Measurements from ENCODE around the gene CORIN.

The CORIN gene

GRCh38 chr4:47668810-47669408, 169.0 kb downstream of the CORIN start:
- peak; percentile 13 for DNase-seq
- TF ChIP-seq CTCF (IDR thresholded peaks at IDR 0.05): peak; percentile 65
- no peaks in the 10 kb centered on the region for H3K4me1 Mint-ChIP-seq
- H3K36me3 Mint-ChIP-seq (ENCODE audit: low read depth): no peaks in the 10 kb centered on the region
- H3K27ac Mint-ChIP-seq: no peak overlapping the region
- no peaks in the 10 kb centered on the region for H3K9me3 Mint-ChIP-seq
- peaks cover 4% of the 10 kb centered on the region for H3K27me3 Mint-ChIP-seq (ENCODE audit: low read depth, poor library complexity)
- no peak overlapping the region for H3K4me3 Mint-ChIP-seq

GRCh38 chr4:47668256-47668655, 169.6 kb downstream of the CORIN start:
- TF ChIP-seq CTCF (IDR thresholded peaks at IDR 0.05): no peak
- H3K36me3 Mint-ChIP-seq (ENCODE audit: low read depth): no peaks in the 10 kb centered on the region
- no peaks in the 10 kb centered on the region for H3K4me1 Mint-ChIP-seq
- H3K27ac Mint-ChIP-seq: no peak overlapping the region
- H3K4me3 Mint-ChIP-seq: no peak overlapping the region
- H3K9me3 Mint-ChIP-seq: no peaks in the 10 kb centered on the region
- DNase-seq: no peak
- peaks cover 4% of the 10 kb centered on the region for H3K27me3 Mint-ChIP-seq (ENCODE audit: low read depth, poor library complexity)

- no peak overlapping the region for H3K27ac Mint-ChIP-seq
- no peak for TF ChIP-seq CTCF (IDR thresholded peaks at IDR 0.05)
- no peaks in the 10 kb centered on the region for H3K36me3 Mint-ChIP-seq (ENCODE audit: low read depth)
- no peaks in the 10 kb centered on the region for H3K4me1 Mint-ChIP-seq
- H3K27me3 Mint-ChIP-seq (ENCODE audit: low read depth, poor library complexity): peaks cover 4% of the 10 kb centered on the region
- DNase-seq: no peak
- no peak overlapping the region for H3K4me3 Mint-ChIP-seq
- H3K9me3 Mint-ChIP-seq: no peaks in the 10 kb centered on the region
These were observed 170.3 kb downstream of the CORIN start for GRCh38 chr4:47667552-47667951.

GRCh38 chr4:47664051-47664826, 173.6 kb downstream of the CORIN start:
- Mint-ChIP-seq H3K27me3 (ENCODE audit: low read depth, poor library complexity) (peaks cover 4% of the 10 kb centered on the region), H3K9me3 (peaks cover 2% of the 10 kb centered on the region), H3K4me1 (no peaks in the 10 kb centered on the region), H3K4me3 (no peak overlapping the region), H3K36me3 (ENCODE audit: low read depth) (no peaks in the 10 kb centered on the region), H3K27ac (no peak overlapping the region)
- DNase-seq: no peak
- no peak for TF ChIP-seq CTCF (IDR thresholded peaks at IDR 0.05)

GRCh38 chr4:47662975-47663374, 174.9 kb downstream of the CORIN start:
- Mint-ChIP-seq H3K4me1 (no peaks in the 10 kb centered on the region), H3K27ac (no peak overlapping the region), H3K27me3 (ENCODE audit: low read depth, poor library complexity) (peaks cover 4% of the 10 kb centered on the region), H3K4me3 (no peak overlapping the region), H3K9me3 (peaks cover 6% of the 10 kb centered on the region), H3K36me3 (ENCODE audit: low read depth) (no peaks in the 10 kb centered on the region)
- TF ChIP-seq CTCF (IDR thresholded peaks at IDR 0.05): peak; percentile 29
- DNase-seq: peak; percentile 6

GRCh38 chr4:47661741-47662140, 176.1 kb downstream of the CORIN start:
- peaks cover 6% of the 10 kb centered on the region for H3K9me3 Mint-ChIP-seq

More at GRCh38 chr4:47661741-47662140, 176.1 kb downstream of the CORIN start:
- no peak overlapping the region for H3K4me3 Mint-ChIP-seq
- no peak for DNase-seq
- H3K4me1 Mint-ChIP-seq: no peaks in the 10 kb centered on the region
- H3K27me3 Mint-ChIP-seq (ENCODE audit: low read depth, poor library complexity): peaks cover 4% of the 10 kb centered on the region
- no peak overlapping the region for H3K27ac Mint-ChIP-seq
- no peak for TF ChIP-seq CTCF (IDR thresholded peaks at IDR 0.05)
- no peaks in the 10 kb centered on the region for H3K36me3 Mint-ChIP-seq (ENCODE audit: low read depth)

Measured in nephron progenitor cell (in vitro differentiated cells).